K562 (cell line): ENCODE results near the gene BRDT. TPM values are rescaled to one million over a fixed set of nuclear protein-coding genes. Genes with fewer than 3 reads are reported as not detected.
A peak's percentile ranks its signal among the peaks of the same experiment; 100 is the strongest.

ENCODE experiments used
- ATAC-seq: fragments of 200-7000 bp; cut with Tn5 transposase; 3 replicates; pipeline ENCODE4 v1.9.1; 2020; ENCODE audit warnings: moderate library complexity
- BruUV-seq: library from RNA; stranded (reverse); fragments of 400-500 nt; replicated peaks from 2 replicates; lab custom pipeline; 2021; lab: Mats Ljungman, UMichigan
- CTCF ChIA-PET: fragments of 300-600 bp; formaldehyde crosslinking; extraction: SDS; loops from one replicate; lab custom pipeline; 2021; ENCODE audit warnings: low intra/inter-chr PET ratio; lab: Yijun Ruan, JAX
- POLR2A ChIA-PET: fragments of 300-600, 350-650 bp; sonication (Branson Sonifier 250); formaldehyde crosslinking; extraction: SDS; loops from one replicate; lab custom pipeline; 2021; ENCODE audit warnings: antibody characterized with exemption, inconsistent platforms; lab: Yijun Ruan, JAX
- DNase-seq, 4 experiments: peaks; one replicate each; pipeline versions ENCODE4 v3.0.0 to v3.0.0-alpha.2; 2011 to 2018; ENCODE audit warnings: low spot score in 3 of 4, mixed read lengths in 3 of 4; ENCODE audit errors: extremely low read depth in 1 of 4
- FAIRE-seq: peaks from 2 replicates; lab custom pipeline; 2011; peaks lifted over from hg19 to GRCh38; lab: Jason Lieb, UNC
- H2AFZ ChIP-seq: 2 replicates; pipeline ENCODE4 v1.6.0; 2011; ENCODE audit warnings: low read depth, low read length, control low read depth, inconsistent platforms
- H3K27ac ChIP-seq: fragments of 200-600 bp; 3 replicates; pipeline ENCODE4 v1.8.0; 2011; ENCODE audit warnings: low read depth, mild to moderate bottlenecking, control low read depth, inconsistent platforms, low read length, moderate library complexity, mixed read lengths; ENCODE audit errors: extremely low read depth
- H3K27me3 ChIP-seq, 2 experiments: fragments of 300-600 bp in 1 of 2; 2 replicates in 1 of 2; 3 replicates in 1 of 2; pipeline versions ENCODE4 v1.6.0 to v1.8.0; 2011; ENCODE audit warnings: inconsistent platforms in 2 of 2, low read length in 2 of 2, mild to moderate bottlenecking in 1 of 2, mixed read lengths in 1 of 2, moderate library complexity in 1 of 2; ENCODE audit not compliant: control insufficient read depth in 2 of 2, insufficient read depth in 2 of 2
- H3K36me3 ChIP-seq: fragments of 300-600 bp; 3 replicates; pipeline ENCODE4 v1.8.0; 2011; ENCODE audit warnings: mild to moderate bottlenecking, low read length, inconsistent platforms; ENCODE audit not compliant: control insufficient read depth, insufficient read depth
- H3K4me1 ChIP-seq, 2 experiments: fragments of 200-600 bp in 1 of 2; replicated peaks in 1 of 2; 2 replicates in 1 of 2; 3 replicates in 1 of 2; pipeline versions ENCODE4 v1.5.1 to v1.8.0; 2011; ENCODE audit warnings: inconsistent platforms in 2 of 2, low read length in 2 of 2, mild to moderate bottlenecking in 1 of 2, mixed read lengths in 1 of 2, moderate library complexity in 1 of 2; ENCODE audit not compliant: control insufficient read depth in 2 of 2, insufficient read depth in 2 of 2
- H3K4me2 ChIP-seq: 2 replicates; pipeline ENCODE4 v1.6.1; 2011; ENCODE audit warnings: low read length, control low read depth, inconsistent platforms, mixed read lengths; ENCODE audit not compliant: insufficient read depth
- H3K4me3 ChIP-seq: fragments of 200-600 bp; sonication (generic), shearing (Covaris generic); 2 replicates; pipeline ENCODE4 v1.5.1; 2016; ENCODE audit warnings: control low read depth, inconsistent platforms
- H3K79me2 ChIP-seq: fragments of 200-600 bp; 3 replicates; pipeline ENCODE4 v1.8.0; 2011; ENCODE audit warnings: low read length, inconsistent platforms; ENCODE audit not compliant: control insufficient read depth, insufficient read depth
- H3K9ac ChIP-seq, 2 experiments: 2 replicates each; pipeline versions ENCODE4 v1.6.0 to v1.6.1; 2011; ENCODE audit warnings: low read depth in 2 of 2, low read length in 2 of 2, control low read depth in 1 of 2, inconsistent platforms in 1 of 2, mild to moderate bottlenecking in 1 of 2, mixed read lengths in 1 of 2; ENCODE audit not compliant: insufficient read depth in 1 of 2
- H3K9me1 ChIP-seq: one replicate; pipeline ENCODE4 v1.6.0; 2011; ENCODE audit warnings: inconsistent platforms, mild to moderate bottlenecking, low read length, moderate library complexity; ENCODE audit not compliant: control insufficient read depth, insufficient read depth
- H3K9me3 ChIP-seq: replicated peaks from 2 replicates; pipeline ENCODE4 v1.5.1; 2011; ENCODE audit warnings: low read depth, low read length, inconsistent platforms; ENCODE audit not compliant: control insufficient read depth, insufficient read depth
- H4K20me1 ChIP-seq: replicated peaks from 2 replicates; pipeline ENCODE4 v1.6.1; 2011; ENCODE audit warnings: low read length, inconsistent platforms, mixed read lengths; ENCODE audit not compliant: control insufficient read depth, insufficient read depth
- ESRRB ChIP-seq: fragments of 250-450 bp; sonication (Bioruptor Pico); IDR thresholded peaks from 2 replicates; pipeline ENCODE4 v1.5.0; 2020; ENCODE audit warnings: mild to moderate bottlenecking, moderate library complexity, borderline replicate concordance
- HNRNPH1 ChIP-seq: fragments of 200-400 bp; formaldehyde crosslinking; optimal IDR thresholded peaks from 2 replicates; pipeline ENCODE3; 2017; ENCODE audit warnings: low read depth, mild to moderate bottlenecking, low read length, moderate library complexity
- KHSRP ChIP-seq: fragments of 450-650 bp; IDR thresholded peaks from 2 replicates; pipeline ENCODE4 v1.6.1; 2017
- MAFG ChIP-seq: fragments of 450-650 bp; conservative IDR thresholded peaks from 2 replicates; pipeline ENCODE4 v1.6.1; 2016; ENCODE audit warnings: missing genetic modification characterization, missing compliant biosample characterization
- NFATC3 ChIP-seq: fragments of 450-650 bp; IDR thresholded peaks from 2 replicates; pipeline ENCODE4 v1.6.1; 2017; ENCODE audit warnings: mild to moderate bottlenecking
- SLC30A9 ChIP-seq: fragments of 250-450 bp; sonication (Bioruptor Pico); IDR thresholded peaks from 2 replicates; pipeline ENCODE4 v1.8.0; 2022; ENCODE audit warnings: mild to moderate bottlenecking, moderate library complexity
- ZC3H11A ChIP-seq: IDR thresholded peaks from 2 replicates; pipeline ENCODE4 v1.6.1; 2012; ENCODE audit warnings: low read depth, low read length, improper control_type of control experiment
- WGBS: fragments of 100-300 bp; shearing (Covaris generic); methylation state at CpG from one replicate; pipeline ENCODE4 v1.1.6; 2016; ENCODE audit warnings: low coverage, mixed read lengths; ENCODE audit not compliant: insufficient coverage; ENCODE audit errors: missing lambda C conversion rate; 5-methylcytosine and 5-hydroxymethylcytosine counted together
- in situ Hi-C: fragments of 300-500 bp; cut with MboI; formaldehyde crosslinking; loops from 4 replicates; pipeline ENCODE4 v1.15.0; 2018; ENCODE audit warnings: inconsistent platforms, mixed read lengths
- intact Hi-C: fragments of 100-400 bp; cut with micrococcal nuclease; formaldehyde crosslinking; loops from 2 replicates; pipeline ENCODE4 v1.14.2; 2022
- polyA plus RNA-seq, 8 experiments: library from polyadenylated mRNA; depleted of rRNA in 4 of 8; stranded (reverse) in 5 of 8; unstranded in 3 of 8; fragments of >200 nt; fragmentation: Nextera tagmentation in 2 of 8; fragmentation: Illumina TruSeq in 1 of 8; extraction: Ambion mirVana in 2 of 8; extraction: Trizol in 1 of 8; gene quantifications; 2 replicates each; pipeline versions ENCODE4 v1.2.1 to v1.2.3, GENCODE V29; 2011 to 2014; ENCODE audit warnings: inconsistent platforms in 1 of 8, missing spikeins in 1 of 8
- total RNA-seq, 7 experiments: library from RNA; depleted of rRNA in 6 of 7; stranded (reverse); fragments of >200 nt in 6 of 7; fragmentation: Illumina TruSeq in 2 of 7; extraction: Trizol in 2 of 7; gene quantifications; 2 replicates each; pipeline versions ENCODE4 v1.2.1 to v1.2.3, GENCODE V29; 2011 to 2021; ENCODE audit warnings: low replicate concordance in 1 of 7

Gene BRDT
- total and polyA plus RNA-seq, 9 of the 15 experiments (the other 6 are each of a cell fraction or from before 2014, with no cell fraction given), result 0.01 TPM; not detected in 8

DNA sequence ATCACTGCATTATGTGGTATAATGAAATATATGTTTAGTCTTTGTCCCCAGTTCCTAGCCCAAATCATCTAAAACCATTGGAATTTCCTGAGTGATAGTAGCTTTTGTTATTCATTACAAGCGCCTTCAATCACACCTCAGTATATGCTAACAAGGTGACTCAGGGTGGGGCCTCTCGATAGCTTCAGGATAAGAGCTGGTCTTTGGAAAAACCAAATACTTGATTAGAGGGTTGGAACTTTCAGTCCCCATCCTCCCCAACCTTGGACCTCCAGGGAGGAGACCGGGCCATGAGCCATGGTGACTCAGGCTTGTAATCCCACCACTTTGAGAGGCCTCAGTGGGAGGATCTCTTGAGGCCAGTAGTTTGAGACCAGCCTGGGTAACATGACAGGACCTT lies 5.1 kb upstream of the BRDT start:
- in situ Hi-C loops (loop anchor here (25.0 kb wide), 1 partner anchor 782 kb away; no protein-coding TSS in a partner anchor), intact Hi-C loops (no loop called here)
- Histone ChIP-seq H3K4me2 (no peak overlapping the region), H4K20me1 (no peaks in the 10 kb centered on the region), H3K79me2 (no peaks in the 10 kb centered on the region), H3K9me3 (0 out of 2 replicates have a peak, but pooled peaks cover 2% of the 10 kb centered on the region), H3K4me1 (peaks cover 0 to 7% of the 10 kb centered on the region in 2 experiments; a peak in 2 of 5 replicates), H2AFZ (no peak overlapping the region), H3K9ac (no peak overlapping the region), H3K36me3 (no peaks in the 10 kb centered on the region), H3K27me3 (0 out of 5 replicates have a peak, but pooled peaks cover 0 to 4% of the 10 kb centered on the region in 2 experiments), H3K4me3 (no peak overlapping the region), H3K27ac (no peak overlapping the region), H3K9me1 (no peaks in the 10 kb centered on the region)
- no peak for TF ChIP-seq NFATC3
- no peak for TF ChIP-seq MAFG (tag)
- TF ChIP-seq SLC30A9, result no peak
- TF ChIP-seq ESRRB (CRISPR knock-in tag), result no peak
- FAIRE-seq, result no peak
- ChIA-PET CTCF (no interaction called here), POLR2A (no interaction called here)
- DNase-seq, result peak in 1 of 4 experiments; percentile 11
- BruUV-seq, result no TSS peak
- 18% methylated on average over 3 of the region's 3 CpGs for WGBS
- ATAC-seq, result no peak

GRCh38 chr1:91948097-91948496 lies 1.1 kb upstream of the BRDT start:
- DNase-seq (no peak), ATAC-seq (no peak), FAIRE-seq (no peak)
- Histone ChIP-seq H3K9me1 (no peaks in the 10 kb centered on the region), H3K4me3 (no peak overlapping the region), H3K27ac (no peak overlapping the region), H3K9ac (no peak overlapping the region), H3K4me1 (peaks cover 0 to 5% of the 10 kb centered on the region in 2 experiments; a peak in 1 of 5 replicates), H3K9me3 (no peaks in the 10 kb centered on the region), H3K27me3 (0 out of 5 replicates have a peak, but pooled peaks cover 0 to 4% of the 10 kb centered on the region in 2 experiments), H3K36me3 (no peaks in the 10 kb centered on the region), H3K79me2 (no peaks in the 10 kb centered on the region), H4K20me1 (no peaks in the 10 kb centered on the region), H3K4me2 (no peak overlapping the region), H2AFZ (no peak overlapping the region)
- intact Hi-C loops (no loop called here), in situ Hi-C loops (loop anchor here (25.0 kb wide), 1 partner anchor 786 kb away; no protein-coding TSS in a partner anchor)
- no TSS peak for BruUV-seq
- no peak for TF ChIP-seq ZC3H11A
- TF ChIP-seq KHSRP, result no peak
- TF ChIP-seq HNRNPH1, result no peak
- 40% methylated on average over 4 of the region's 4 CpGs for WGBS
- ChIA-PET POLR2A (interaction anchor here (0.5 to 0.8 kb wide), 3 partner anchors 17 to 283 kb away, joined by 3 to 4 read pairs (median 3); no protein-coding TSS in a partner anchor), CTCF (no interaction called here)
